Sigmoid colon (tissue), 7 donors: ENCODE data around the gene DCAF11. TPM values are rescaled to one million over a fixed set of nuclear protein-coding genes. Genes with fewer than 3 reads are reported as not detected.

ENCODE experiments used
- DNase-seq: peaks from one replicate; pipeline ENCODE4 v3.0.0-alpha.2; 2019
- H3K27ac ChIP-seq, 4 donors: fragments of 200-600 bp; sonication (generic); one replicate each; pipeline ENCODE4 v1.5.1; 2016 to 2019; ENCODE audit warnings: mild to moderate bottlenecking in 1 of 4
- H3K27me3 ChIP-seq, 3 donors: fragments of 200-600 bp; sonication (generic); one replicate each; pipeline ENCODE4 v1.5.1; 2019; ENCODE audit warnings: mild to moderate bottlenecking in 1 of 3
- H3K36me3 ChIP-seq, 4 donors: fragments of 200-600 bp; sonication (generic); one replicate each; pipeline ENCODE4 v1.5.1; 2016 to 2019
- H3K4me1 ChIP-seq, 4 donors: fragments of 200-600 bp; sonication (generic); one replicate each; pipeline ENCODE4 v1.5.1; 2017 to 2019
- H3K4me3 ChIP-seq, 4 donors: fragments of 200-600 bp; sonication (generic); one replicate each; pipeline ENCODE4 v1.5.1; 2017 to 2019; ENCODE audit warnings: mild to moderate bottlenecking in 2 of 4, moderate library complexity in 1 of 4
- H3K9me3 ChIP-seq, 4 donors: fragments of 200-600 bp in 3 of 4; sonication (generic) in 3 of 4; one replicate each; pipeline versions ENCODE4 v1.5.1 to v1.6.1; 2013 to 2019
- EP300 ChIP-seq, 4 donors: sonication (generic); formaldehyde crosslinking; IDR thresholded peaks; one replicate each; pipeline ENCODE4 v1.6.1; 2017; ENCODE audit warnings: antibody characterized with exemption in 4 of 4
- POLR2A ChIP-seq, 2 donors: fragments of 450-650 bp; IDR thresholded peaks; one replicate each; pipeline ENCODE4 v1.6.1; 2016; ENCODE audit warnings: antibody characterized with exemption in 2 of 2, mild to moderate bottlenecking in 2 of 2, moderate library complexity in 2 of 2
- POLR2AphosphoS5 ChIP-seq, 4 donors: sonication (generic); formaldehyde crosslinking; IDR thresholded peaks; one replicate each; pipeline ENCODE4 v1.6.1; 2017; ENCODE audit warnings: antibody characterized with exemption in 4 of 4
- WGBS, 2 donors: extraction: QIAGEN DNeasy Blood & Tissue Kit; methylation state at CpG; one replicate each; pipeline ENCODE4 v1.1.7; 2013; 5-methylcytosine and 5-hydroxymethylcytosine counted together
- intact Hi-C: fragments of 100-400 bp; cut with DNase I; formaldehyde crosslinking; loops from one replicate; pipeline ENCODE4 v1.15.1; 2023
- polyA plus RNA-seq, 3 donors: library from polyadenylated mRNA; stranded (reverse); fragments of 200-250 nt; gene quantifications; one replicate each; pipeline ENCODE4 v1.2.3, GENCODE V29; 2013
- total RNA-seq, 4 donors: library from RNA; depleted of rRNA; stranded (reverse); fragments of >200 nt; gene quantifications; one replicate each; pipeline ENCODE4 v1.1.0, GENCODE V29; 2016
- TF ChIP-seq, protein P1 (sequence below), 4 experiments: fragments of 450-650 bp in 3 of 4; fragments of 200-600 bp in 1 of 4; IDR thresholded peaks; one replicate each; pipeline ENCODE4 v1.5.1; 2016 to 2019; ENCODE audit warnings: antibody characterized with exemption in 4 of 4, mild to moderate bottlenecking in 3 of 4, moderate library complexity in 2 of 4
- donor health status: healthy with polysubstance abuse.
- donor health status: Bipolar disorder and iron deficiency.
- donor health status: healthy.

The DCAF11 gene
- total and polyA plus RNA-seq, 7 donors: 37.7 to 82.9 (median 70.9) TPM

DNA sequence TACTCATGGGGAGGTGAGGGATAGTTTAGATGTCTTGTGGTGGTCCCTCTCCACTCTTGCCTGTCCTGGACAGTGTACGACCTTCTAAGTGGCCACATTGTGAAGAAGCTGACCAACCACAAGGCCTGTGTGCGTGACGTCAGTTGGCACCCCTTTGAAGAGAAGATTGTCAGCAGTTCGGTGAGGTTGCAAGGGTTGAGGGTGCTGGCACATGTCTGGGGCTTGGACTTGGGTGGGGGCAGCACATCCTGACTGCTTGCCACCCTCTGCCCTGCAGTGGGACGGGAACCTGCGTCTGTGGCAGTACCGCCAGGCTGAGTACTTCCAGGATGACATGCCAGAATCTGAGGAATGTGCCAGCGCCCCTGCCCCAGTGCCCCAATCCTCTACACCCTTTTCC is 8.3 kb downstream of the DCAF11 start:
- H3K4me1 ChIP-seq: no peaks in the 10 kb centered on the region
- peaks cover 24 to 66% (median 46%) of the 10 kb centered on the region in 4 donors for H3K36me3 ChIP-seq
- no peaks in the 10 kb centered on the region for H3K9me3 ChIP-seq
- H3K27me3 ChIP-seq: no peaks in the 10 kb centered on the region
- no peak for DNase-seq
- TF ChIP-seq POLR2A (IDR thresholded peaks at IDR 0.05): no peak
- no peak for TF ChIP-seq EP300 (IDR thresholded peaks at IDR 0.05)
- TF ChIP-seq POLR2AphosphoS5 (IDR thresholded peaks at IDR 0.05): no peak
- TF ChIP-seq, protein P1, sequence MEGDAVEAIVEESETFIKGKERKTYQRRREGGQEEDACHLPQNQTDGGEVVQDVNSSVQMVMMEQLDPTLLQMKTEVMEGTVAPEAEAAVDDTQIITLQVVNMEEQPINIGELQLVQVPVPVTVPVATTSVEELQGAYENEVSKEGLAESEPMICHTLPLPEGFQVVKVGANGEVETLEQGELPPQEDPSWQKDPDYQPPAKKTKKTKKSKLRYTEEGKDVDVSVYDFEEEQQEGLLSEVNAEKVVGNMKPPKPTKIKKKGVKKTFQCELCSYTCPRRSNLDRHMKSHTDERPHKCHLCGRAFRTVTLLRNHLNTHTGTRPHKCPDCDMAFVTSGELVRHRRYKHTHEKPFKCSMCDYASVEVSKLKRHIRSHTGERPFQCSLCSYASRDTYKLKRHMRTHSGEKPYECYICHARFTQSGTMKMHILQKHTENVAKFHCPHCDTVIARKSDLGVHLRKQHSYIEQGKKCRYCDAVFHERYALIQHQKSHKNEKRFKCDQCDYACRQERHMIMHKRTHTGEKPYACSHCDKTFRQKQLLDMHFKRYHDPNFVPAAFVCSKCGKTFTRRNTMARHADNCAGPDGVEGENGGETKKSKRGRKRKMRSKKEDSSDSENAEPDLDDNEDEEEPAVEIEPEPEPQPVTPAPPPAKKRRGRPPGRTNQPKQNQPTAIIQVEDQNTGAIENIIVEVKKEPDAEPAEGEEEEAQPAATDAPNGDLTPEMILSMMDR (IDR thresholded peaks at IDR 0.05): no peak
- H3K27ac ChIP-seq: no peak overlapping the region
- WGBS, 2 donors: 94 to 95% methylated on average over 8 of the region's 8 CpGs
- H3K4me3 ChIP-seq: no peak overlapping the region
- intact Hi-C loops: no loop called here

DNA sequence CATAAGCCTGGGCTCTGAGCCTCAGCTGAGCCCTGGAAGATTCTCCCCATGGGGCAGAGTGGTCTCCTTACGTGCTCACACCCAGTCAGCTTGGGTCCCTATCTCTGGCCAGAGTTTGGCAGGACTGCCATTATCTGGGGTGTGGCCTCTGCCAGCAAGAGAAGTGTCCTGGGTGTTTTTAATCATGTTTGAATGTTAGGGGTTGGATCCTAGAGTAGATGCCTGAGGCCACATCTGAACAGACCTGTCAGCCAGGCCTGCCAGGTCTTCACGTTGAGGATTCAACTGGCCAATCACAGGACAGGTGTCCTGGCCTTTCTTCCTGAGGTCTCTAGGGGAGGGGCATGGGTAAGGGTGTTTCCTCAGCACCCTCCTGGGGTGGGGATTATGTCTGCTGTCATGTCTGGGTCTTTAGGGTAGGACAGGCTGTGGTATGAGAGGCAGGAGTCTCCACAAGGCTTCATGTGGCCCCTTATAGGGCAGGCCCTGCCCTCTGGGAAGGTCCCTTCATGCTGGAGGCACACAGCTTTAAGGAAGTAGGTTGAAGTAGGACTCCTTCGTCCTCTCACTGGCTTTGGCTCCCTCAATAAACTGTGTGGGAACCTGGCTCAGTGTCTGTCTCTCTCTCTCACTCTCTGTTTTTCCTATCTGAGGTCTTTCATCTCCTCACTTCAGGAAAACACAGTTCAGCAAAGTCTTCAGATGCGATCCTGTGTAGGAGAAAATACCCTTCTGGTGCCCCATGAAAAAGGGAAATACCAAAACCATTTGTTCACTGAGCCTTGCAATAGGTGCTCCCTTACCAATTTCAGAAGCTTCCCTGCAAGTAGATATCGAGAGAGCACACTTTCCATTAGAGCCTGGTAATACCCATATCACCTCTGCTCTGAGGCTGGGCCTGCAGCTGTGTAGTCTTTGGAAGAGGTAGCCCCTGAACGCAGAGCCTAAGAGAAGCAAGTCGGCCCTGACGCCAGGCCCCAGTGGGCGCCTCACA is 9.1 kb downstream of the DCAF11 start:
- TF ChIP-seq, protein P1 (IDR thresholded peaks at IDR 0.05): no peak
- no peak for TF ChIP-seq POLR2A (IDR thresholded peaks at IDR 0.05)
- Histone ChIP-seq H3K4me3 (no peak overlapping the region), H3K36me3 (peaks cover 16 to 58% (median 40%) of the 10 kb centered on the region in 4 donors), H3K4me1 (no peaks in the 10 kb centered on the region), H3K27me3 (no peaks in the 10 kb centered on the region), H3K27ac (no peak overlapping the region), H3K9me3 (no peaks in the 10 kb centered on the region)
- intact Hi-C loops: no loop called here
- WGBS, 2 donors: 84 to 85% methylated on average over 9 of the region's 9 CpGs
- no peak for DNase-seq

DNA sequence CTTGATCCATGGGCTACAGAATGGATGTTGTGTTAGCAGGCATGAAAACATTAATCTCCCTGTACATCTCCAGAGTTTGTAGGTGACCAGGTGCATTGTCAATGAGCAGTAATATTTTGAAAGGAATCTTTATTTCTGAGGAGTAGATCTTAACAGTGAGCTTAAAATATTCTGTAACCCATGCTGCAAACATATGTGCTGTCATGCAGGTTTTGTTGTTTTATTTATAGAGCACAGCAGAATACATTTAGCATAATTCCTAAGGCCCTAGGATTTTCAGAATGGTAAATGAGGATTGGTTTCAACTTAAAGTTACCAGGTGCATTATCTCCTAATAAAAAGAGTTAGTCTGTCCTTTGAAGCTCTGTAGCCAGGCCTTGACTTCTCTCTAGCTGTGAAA is 12.4 kb downstream of the DCAF11 start:
- Histone ChIP-seq H3K27ac (no peak overlapping the region), H3K4me1 (no peaks in the 10 kb centered on the region), H3K4me3 (no peak overlapping the region), H3K36me3 (peaks cover 6 to 26% (median 13%) of the 10 kb centered on the region in 4 donors), H3K9me3 (no peaks in the 10 kb centered on the region), H3K27me3 (no peaks in the 10 kb centered on the region)
- DNase-seq: no peak
- no peak for TF ChIP-seq POLR2AphosphoS5 (IDR thresholded peaks at IDR 0.05)
- no peak for TF ChIP-seq POLR2A (IDR thresholded peaks at IDR 0.05)
- intact Hi-C loops: no loop called here

DNA sequence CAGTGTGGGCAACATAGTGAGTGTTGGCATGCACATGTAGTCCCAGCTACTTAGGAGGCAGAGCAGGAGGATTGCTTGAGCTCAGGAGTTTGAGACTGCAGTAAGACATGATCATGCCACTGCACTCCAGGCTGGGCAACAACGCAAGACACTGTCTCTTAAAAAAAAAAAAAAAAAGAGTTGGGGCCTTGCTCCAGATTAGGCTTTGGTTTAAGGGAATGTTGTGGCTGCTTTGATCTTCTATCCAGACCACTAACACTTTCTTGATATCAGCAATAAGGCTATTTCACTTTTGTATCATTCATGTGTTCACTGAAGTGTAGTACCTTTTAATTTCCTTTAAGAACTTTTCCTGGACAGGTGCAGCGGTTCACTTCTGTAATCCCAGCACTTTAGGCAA is 13.1 kb downstream of the DCAF11 start:
- WGBS, 2 donors: 79 to 90% methylated on average over 2 of the region's 2 CpGs
- peaks cover 6 to 19% (median 11%) of the 10 kb centered on the region in 4 donors for H3K36me3 ChIP-seq
- H3K9me3 ChIP-seq: no peaks in the 10 kb centered on the region
- intact Hi-C loops: no loop called here
- no peak overlapping the region for H3K27ac ChIP-seq
- DNase-seq: no peak
- no peaks in the 10 kb centered on the region for H3K27me3 ChIP-seq
- no peak for TF ChIP-seq POLR2A (IDR thresholded peaks at IDR 0.05)
- TF ChIP-seq EP300 (IDR thresholded peaks at IDR 0.05): no peak
- TF ChIP-seq, protein P1 (IDR thresholded peaks at IDR 0.05): no peak
- TF ChIP-seq POLR2AphosphoS5 (IDR thresholded peaks at IDR 0.05): no peak
- no peaks in the 10 kb centered on the region for H3K4me1 ChIP-seq
- H3K4me3 ChIP-seq: no peak overlapping the region

DNA sequence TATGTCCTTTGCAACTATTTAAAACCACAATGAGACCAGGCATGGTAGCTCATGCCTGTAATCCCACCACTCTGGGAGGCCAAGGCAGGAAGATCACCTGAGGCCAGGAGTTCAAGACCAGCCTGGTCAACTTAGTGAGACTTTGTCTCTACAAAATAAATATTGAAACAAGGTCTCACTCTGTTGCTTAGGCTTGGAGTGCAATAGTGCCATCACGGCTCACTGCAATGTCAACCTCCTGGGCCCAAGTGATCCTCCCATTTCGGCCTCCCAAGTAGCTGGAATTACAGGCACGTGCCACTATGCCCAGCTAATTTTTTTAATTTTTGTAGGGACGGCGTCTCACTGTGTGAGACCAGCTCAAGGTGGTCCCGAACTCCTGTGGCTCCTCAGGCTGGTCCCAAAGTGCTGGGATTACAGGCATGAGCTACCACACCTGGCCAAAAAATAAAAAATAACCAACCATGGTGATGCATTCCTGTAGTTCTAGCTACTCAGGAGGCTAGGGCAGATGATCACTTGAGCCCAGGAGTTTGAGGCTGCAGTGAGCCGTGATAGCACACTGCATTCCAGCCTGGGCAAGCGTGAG is 14.9 kb downstream of the DCAF11 start:
- Histone ChIP-seq H3K4me1 (no peaks in the 10 kb centered on the region), H3K36me3 (peaks cover 0 to 2% (median 0%) of the 10 kb centered on the region in 4 donors), H3K4me3 (no peak overlapping the region), H3K27me3 (no peaks in the 10 kb centered on the region), H3K9me3 (no peaks in the 10 kb centered on the region), H3K27ac (no peak overlapping the region)
- 90 to 95% methylated on average over 8 of the region's 8 CpGs for WGBS, 2 donors
- DNase-seq: no peak
- intact Hi-C loops: no loop called here
- TF ChIP-seq EP300 (IDR thresholded peaks at IDR 0.05) (no peak), POLR2A (IDR thresholded peaks at IDR 0.05) (no peak), POLR2AphosphoS5 (IDR thresholded peaks at IDR 0.05) (no peak)
- TF ChIP-seq, protein P1 (IDR thresholded peaks at IDR 0.05): no peak
